Activated T-cell treated with anti-CD3 and anti-CD28 coated beads for 1 hour (primary cell): ENCODE results near the gene SLC22A13.
"Not testable (repeated sequence)": the region's sequence is repeated elsewhere in the genome, so short reads cannot be mapped to it uniquely, and the experiment has no call there.

Experiments
- DNase-seq: peaks from one replicate; pipeline ENCODE4 v3.0.0-alpha.2; 2020; ENCODE audit warnings: low read depth

Gene SLC22A13, protein sequence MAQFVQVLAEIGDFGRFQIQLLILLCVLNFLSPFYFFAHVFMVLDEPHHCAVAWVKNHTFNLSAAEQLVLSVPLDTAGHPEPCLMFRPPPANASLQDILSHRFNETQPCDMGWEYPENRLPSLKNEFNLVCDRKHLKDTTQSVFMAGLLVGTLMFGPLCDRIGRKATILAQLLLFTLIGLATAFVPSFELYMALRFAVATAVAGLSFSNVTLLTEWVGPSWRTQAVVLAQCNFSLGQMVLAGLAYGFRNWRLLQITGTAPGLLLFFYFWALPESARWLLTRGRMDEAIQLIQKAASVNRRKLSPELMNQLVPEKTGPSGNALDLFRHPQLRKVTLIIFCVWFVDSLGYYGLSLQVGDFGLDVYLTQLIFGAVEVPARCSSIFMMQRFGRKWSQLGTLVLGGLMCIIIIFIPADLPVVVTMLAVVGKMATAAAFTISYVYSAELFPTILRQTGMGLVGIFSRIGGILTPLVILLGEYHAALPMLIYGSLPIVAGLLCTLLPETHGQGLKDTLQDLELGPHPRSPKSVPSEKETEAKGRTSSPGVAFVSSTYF

GRCh38 chr3:38265604-38266307 lies at the start of gene SLC22A13:
Gene SLC22A13 (plus strand): TSS chr3:38265812. CDS start chr3:38265861, 49 bp downstream.
- DNase-seq, result no peak

DNA sequence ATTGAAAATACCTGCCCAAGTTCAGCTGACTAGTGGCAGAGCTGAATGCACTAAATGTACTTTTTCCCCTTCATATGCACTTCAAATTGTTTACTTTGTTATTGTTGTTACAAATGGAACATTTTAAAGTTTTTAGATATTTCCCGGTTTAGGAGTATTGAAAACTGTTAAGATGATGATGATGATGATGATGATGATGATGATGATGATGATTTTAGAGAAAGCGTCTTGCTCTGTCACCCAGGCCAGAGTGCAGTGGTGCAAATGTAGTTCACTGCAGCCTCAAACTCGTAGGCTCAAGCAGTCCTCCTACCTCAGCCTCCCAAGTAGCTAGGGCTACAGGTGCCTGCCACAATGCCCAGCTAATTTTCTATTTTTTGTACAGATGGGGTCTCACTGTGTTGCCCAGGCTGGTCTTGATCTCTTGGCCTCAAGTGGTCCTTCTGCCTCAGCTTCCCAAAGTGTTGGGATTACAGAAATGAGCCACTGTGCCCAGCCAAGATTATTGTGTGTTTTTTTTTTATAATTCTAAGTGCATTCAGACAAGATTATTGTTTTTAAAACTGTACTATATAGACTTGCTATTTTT lies 45.9 kb upstream of the SLC22A13 start:
- DNase-seq, result no peak

GRCh38 chr3:38221005-38221404 lies 44.6 kb upstream of the SLC22A13 start:
- DNase-seq, result no peak

- DNase-seq, result no peak
Observed at GRCh38 chr3:38222032-38222634, 43.5 kb upstream of the SLC22A13 start.

DNA sequence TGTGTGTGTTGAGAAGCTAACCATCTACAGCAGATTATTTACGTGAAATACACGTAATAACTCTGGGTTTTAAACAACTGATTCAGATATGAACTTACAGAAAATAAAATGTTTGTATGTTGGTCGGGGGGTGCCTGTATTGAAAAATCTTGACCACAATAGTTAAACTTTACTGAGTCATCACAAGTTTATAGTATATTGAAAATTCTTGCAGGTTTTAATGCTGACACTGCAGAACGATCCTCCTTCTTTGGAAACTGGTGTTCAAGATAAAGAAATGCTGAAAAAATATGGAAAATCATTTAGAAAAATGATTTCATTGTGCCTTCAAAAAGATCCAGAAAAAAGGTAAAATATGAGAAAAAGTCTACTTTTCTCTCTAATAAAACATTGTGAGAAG lies 41.3 kb upstream of the SLC22A13 start:
- no peak for DNase-seq

- no peak for DNase-seq
Observed at GRCh38 chr3:38226273-38226672, 39.3 kb upstream of the SLC22A13 start.

DNA sequence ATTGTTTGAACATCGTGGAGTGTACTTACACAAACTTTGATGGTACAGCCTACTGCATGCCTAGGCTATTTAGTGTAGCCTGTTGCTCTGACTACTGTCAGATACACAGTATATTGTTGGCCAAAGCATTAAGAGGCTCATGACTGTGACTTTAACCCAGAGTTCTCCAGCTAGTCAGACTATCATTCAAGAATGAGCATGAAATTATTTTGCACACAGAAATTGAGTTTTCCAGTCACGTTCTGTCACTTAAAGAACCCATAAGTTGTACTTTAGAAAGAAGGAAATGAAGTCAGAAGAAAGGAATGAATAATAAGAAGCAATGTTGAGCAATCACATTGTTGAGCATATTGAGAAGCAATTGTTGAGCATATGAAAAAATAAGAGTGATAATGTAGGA lies 37.6 kb upstream of the SLC22A13 start:
- DNase-seq, result no peak

DNA sequence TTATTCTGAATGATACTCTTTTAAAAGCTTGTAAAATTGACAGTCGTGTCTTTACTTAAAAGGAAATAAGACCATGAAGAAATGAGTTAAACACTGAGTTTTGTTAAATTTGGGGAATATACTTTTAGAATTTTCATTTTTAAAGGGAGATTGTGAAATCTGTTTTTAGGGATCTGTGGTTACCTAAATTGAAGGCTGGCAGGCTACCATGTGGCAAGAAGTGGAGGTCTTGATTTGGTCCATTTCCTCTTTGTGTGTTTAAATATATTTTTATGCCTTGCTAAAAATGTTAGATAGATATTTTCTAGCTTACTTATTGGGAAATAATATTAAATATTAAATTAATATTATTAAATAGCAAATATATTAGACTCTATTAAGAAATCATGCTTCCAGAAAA lies 36.6 kb upstream of the SLC22A13 start:
- DNase-seq, result no peak

- DNase-seq, result no peak
Observed at GRCh38 chr3:38232701-38233100, 32.9 kb upstream of the SLC22A13 start.

DNA sequence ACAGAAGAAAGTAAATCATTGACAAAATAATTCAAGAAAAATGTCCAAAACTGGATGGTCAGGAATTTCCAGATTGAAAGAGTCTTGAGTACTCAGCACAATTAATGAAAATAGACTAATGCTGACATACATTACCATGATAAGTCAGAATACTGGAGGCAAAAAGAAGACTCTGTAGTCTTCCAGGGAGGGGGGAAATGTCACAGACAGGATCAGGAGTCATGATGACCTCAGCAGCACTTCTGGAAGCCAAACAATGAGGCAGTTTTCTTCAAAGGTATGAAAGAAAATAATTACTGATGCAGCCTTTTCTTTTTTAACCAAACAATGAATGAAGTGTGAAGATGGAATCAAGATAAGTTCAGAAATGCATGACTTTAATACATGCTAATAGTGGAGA lies 30.1 kb upstream of the SLC22A13 start:
- no peak for DNase-seq

DNA sequence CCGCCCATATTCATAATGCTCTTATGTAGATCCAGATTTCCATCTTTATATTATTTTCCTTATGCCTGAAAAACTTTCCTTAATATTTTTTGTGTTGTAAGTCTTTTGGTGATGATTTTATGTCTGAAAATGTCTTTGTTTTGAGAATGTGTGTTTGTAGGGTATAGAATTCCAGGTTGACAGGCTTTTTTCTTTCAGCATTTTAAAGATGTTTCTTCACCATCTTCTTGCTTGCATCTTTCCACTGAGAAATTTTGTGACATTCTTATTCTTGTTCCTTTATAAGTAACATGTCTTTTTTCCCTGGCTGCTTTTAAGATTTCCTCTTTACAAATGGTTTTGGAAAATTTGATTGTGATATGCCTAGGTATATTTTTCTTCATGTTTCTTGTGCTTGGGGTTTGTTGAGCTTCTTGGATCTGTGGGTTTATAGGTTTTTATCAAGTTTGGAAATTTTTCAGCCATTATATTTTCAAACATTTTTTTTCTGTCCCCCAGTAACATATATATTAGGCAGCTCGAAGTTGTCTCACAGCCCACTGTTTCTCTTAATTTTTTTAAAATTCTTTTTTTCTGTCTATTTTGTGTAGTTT lies 27.1 kb upstream of the SLC22A13 start:
- DNase-seq, result no peak

GRCh38 chr3:38242812-38243211 lies 22.8 kb upstream of the SLC22A13 start:
- not testable (repeated sequence) for DNase-seq

- no peak for DNase-seq
Observed at GRCh38 chr3:38245930-38246329, 19.7 kb upstream of the SLC22A13 start.

DNA sequence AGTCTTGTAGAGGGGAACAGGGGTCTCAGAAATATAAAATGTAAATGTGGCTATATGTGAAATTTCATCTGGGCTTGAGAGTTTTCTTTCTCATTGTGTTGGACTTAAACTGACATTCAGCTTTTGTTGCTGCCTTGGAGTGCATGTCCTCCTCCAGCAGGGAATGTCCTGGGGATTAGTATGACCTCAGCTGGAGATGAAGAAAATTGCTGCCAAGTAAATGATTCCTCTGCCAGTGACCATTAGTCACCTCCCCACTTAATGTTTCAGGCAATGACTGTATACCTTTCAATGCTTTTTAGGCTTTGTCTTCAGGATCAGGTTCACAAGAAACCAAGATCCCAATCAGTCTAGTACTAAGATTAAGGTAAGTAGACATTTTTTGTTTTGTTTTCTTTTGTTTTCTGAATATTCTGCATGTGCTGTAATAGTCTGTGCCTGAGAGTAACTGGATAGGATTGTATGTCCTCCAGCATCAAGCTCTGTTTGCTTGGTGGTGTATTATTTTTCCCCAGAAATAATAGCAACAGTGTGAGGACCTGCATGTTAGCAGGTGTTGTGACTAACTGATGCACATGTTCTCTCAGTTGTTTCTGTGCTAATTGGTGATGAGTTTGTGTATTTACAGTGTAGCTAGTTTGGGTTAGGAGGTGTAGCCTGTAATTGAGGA lies 18.1 kb upstream of the SLC22A13 start:
- DNase-seq, result no peak

DNA sequence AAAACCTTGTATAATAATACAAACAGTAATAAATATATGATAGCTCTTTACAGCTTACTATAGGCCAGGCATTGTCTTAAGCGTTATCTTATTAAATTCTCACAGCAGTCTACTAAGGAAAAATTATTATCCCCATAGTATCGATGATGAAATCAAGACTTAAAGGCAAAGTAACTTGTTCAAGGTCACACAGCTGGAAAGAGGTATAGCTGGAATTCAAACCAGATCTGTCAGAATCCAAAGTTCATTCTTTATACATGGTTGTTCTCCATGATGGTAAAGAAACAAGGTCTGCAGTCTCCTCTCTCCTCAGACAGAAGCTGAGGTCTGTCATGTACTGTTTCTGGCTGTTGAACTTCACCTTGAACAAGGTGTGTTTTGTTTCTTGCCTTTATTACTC lies 15.4 kb upstream of the SLC22A13 start:
- no peak for DNase-seq

DNA sequence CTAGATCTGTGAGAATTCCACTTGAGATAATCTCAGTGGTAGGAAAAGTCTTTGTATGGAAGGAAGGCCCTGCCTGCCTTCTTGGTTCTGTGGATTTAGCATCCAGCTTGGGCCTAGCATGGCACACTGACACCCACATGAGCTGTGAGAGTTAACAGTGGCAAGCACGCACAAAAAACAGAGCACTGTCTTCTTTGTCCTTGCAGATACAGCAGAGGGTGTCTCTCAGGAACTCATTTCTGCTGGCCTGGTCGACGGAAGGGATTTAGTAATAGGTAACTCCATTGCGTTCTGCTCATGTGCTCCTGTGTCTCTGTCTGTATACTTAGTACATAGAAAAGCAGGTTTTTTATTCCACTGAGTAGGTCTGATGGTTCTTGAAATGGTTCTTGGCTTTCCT lies 14.4 kb upstream of the SLC22A13 start:
- no peak for DNase-seq

- DNase-seq, result no peak
Observed at GRCh38 chr3:38253704-38254103, 11.9 kb upstream of the SLC22A13 start.

DNA sequence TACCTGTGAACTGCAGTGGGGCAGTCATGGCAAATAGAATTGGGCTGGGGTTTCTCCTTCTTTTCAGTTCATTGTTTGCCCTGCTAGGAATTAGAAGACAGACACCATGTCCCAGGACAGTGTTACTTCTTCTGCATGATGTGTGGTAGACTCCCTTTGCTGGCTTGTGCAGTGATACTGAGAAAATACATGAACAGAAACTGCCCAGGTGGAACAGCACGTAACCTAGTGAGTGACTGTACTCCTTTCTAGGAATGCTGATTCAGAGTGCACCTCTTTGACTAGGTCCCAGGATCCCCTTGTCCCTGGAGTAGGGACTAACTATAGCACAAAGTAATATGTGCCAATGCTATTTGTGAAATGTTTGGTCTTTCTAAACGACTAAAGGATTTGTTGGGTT lies 10.7 kb upstream of the SLC22A13 start:
- DNase-seq, result no peak

DNA sequence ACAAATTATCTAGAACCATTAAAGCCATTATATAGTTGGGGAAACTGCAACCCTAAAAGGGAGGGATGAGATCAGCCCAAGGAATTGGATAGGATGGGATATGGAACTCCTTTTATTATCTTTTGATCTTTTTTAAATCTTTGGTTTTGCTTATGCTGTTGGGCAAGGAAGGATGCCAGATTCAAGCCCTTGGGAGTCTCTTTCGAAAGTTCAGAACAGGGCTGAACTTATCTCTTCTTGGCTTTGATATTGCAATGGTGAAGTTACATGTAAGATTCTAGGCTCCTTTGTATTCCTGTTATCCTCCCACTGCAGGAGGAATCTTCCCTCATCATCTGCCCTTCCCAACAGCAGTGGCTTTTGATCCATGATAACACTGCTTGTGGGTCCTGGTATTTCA lies 10.0 kb upstream of the SLC22A13 start:
- no peak for DNase-seq

GRCh38 chr3:38257583-38257982 lies 8.0 kb upstream of the SLC22A13 start:
- no peak for DNase-seq

- DNase-seq, result no peak
Observed at GRCh38 chr3:38260474-38260873, 5.1 kb upstream of the SLC22A13 start.
